Endothelial cell of umbilical vein (primary cell): Measurements from ENCODE around the gene RPS6KA5.

Experiments used
- EZH2 ChIP-seq: IDR thresholded peaks from 2 replicates; pipeline ENCODE4 v1.6.1; 2012; ENCODE audit warnings: borderline replicate concordance, low read depth, mild to moderate bottlenecking, moderate library complexity, low read length, inconsistent platforms; ENCODE audit not compliant: severe bottlenecking
- FOS ChIP-seq: IDR thresholded peaks from 2 replicates; pipeline ENCODE4 v1.6.1; 2011; ENCODE audit warnings: mild to moderate bottlenecking, low read length, moderate library complexity, borderline replicate concordance; ENCODE audit not compliant: insufficient read depth
- JUN ChIP-seq: IDR thresholded peaks from 2 replicates; pipeline ENCODE4 v1.6.1; 2011; ENCODE audit warnings: borderline replicate concordance, low read depth; ENCODE audit not compliant: insufficient read length, insufficient read depth
- MYC ChIP-seq: IDR thresholded peaks from one replicate; pipeline ENCODE4 v1.6.1; 2011; ENCODE audit warnings: mild to moderate bottlenecking, low read depth, low read length
- POLR2A ChIP-seq: IDR thresholded peaks from 2 replicates; pipeline ENCODE4 v1.6.1; 2012; ENCODE audit warnings: low read depth, mild to moderate bottlenecking, control low read depth, low read length
- POLR2AphosphoS5 ChIP-seq: IDR thresholded peaks from 2 replicates; pipeline ENCODE4 v1.6.1; 2012; ENCODE audit warnings: low read depth, mild to moderate bottlenecking, control low read depth, low read length, moderate library complexity; ENCODE audit not compliant: insufficient read depth
- TF ChIP-seq, protein P1 (sequence below), 2 donors: IDR thresholded peaks; 1 replicate in 1 of 2; 2 replicates in 1 of 2; pipeline ENCODE4 v1.5.1; 2011; ENCODE audit warnings: low read length in 2 of 2, mild to moderate bottlenecking in 2 of 2, moderate library complexity in 2 of 2, control low read depth in 1 of 2, inconsistent platforms in 1 of 2, low read depth in 1 of 2; ENCODE audit not compliant: insufficient read depth in 1 of 2; ENCODE audit errors: extremely low read depth in 1 of 2
- TF ChIP-seq, protein P2 (sequence below): IDR thresholded peaks from 2 replicates; pipeline ENCODE4 v1.6.1; 2011; ENCODE audit not compliant: insufficient read depth, insufficient read length

DNA sequence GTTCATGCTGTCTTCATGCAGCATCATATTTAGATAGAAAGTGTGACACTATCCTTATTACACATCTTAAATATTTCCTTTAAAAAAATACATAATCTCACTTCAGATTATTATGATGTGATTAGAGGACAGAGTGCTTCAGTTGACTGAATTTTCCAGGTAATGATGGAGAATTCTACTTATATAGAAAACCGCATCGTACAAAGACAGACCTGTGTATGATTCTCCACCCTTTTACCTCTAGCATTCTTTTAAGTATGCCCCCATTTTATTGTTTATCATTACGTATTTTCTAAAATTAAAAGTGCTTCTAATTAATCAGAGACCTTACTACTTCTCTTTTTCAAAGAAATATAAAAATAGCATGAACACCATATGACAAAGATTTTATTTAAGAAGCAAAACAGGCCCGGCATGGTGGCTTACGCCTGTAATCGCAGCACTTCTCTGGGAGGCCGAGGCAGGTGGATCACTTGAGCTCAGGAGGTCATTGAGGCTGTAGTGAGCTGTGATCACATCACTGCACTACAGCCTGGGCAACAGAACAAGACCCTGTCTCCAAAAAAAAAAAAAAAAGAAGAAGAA, 13.9 kb downstream of the RPS6KA5 start:
- TF ChIP-seq POLR2A = no peak
- TF ChIP-seq, protein P1, sequence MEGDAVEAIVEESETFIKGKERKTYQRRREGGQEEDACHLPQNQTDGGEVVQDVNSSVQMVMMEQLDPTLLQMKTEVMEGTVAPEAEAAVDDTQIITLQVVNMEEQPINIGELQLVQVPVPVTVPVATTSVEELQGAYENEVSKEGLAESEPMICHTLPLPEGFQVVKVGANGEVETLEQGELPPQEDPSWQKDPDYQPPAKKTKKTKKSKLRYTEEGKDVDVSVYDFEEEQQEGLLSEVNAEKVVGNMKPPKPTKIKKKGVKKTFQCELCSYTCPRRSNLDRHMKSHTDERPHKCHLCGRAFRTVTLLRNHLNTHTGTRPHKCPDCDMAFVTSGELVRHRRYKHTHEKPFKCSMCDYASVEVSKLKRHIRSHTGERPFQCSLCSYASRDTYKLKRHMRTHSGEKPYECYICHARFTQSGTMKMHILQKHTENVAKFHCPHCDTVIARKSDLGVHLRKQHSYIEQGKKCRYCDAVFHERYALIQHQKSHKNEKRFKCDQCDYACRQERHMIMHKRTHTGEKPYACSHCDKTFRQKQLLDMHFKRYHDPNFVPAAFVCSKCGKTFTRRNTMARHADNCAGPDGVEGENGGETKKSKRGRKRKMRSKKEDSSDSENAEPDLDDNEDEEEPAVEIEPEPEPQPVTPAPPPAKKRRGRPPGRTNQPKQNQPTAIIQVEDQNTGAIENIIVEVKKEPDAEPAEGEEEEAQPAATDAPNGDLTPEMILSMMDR (IDR thresholded peaks at IDR 0.05; ENCODE audit: extremely low read depth in 1 of 2, insufficient read depth in 1 of 2, low read depth in 1 of 2, low read length in 2 of 2) = no peak
- TF ChIP-seq, protein P2, sequence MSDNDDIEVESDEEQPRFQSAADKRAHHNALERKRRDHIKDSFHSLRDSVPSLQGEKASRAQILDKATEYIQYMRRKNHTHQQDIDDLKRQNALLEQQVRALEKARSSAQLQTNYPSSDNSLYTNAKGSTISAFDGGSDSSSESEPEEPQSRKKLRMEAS = no peak
- no peak for TF ChIP-seq EZH2
- no peak for TF ChIP-seq FOS
- TF ChIP-seq POLR2AphosphoS5 = no peak
- TF ChIP-seq MYC = no peak
- no peak for TF ChIP-seq JUN
